Head of caudate nucleus (tissue), 42 donors: ENCODE results near the gene CXCR3.
"Not testable (repeated sequence)": the region's sequence is repeated elsewhere in the genome, so short reads cannot be mapped to it uniquely, and the experiment has no call there.

Experiments
- DNase-seq, 42 donors: peaks; one replicate each; pipeline versions ENCODE4 v3.0.0 to v3.0.0-alpha.2; 2020 to 2021; ENCODE audit warnings: mixed read lengths in 7 of 42
- intact Hi-C: fragments of 100-400 bp; cut with DNase I; formaldehyde crosslinking; loops from one replicate; pipeline ENCODE4 v1.15.0; 2022

CXCR3 gene

GRCh38 chrX:71578253-71579135 lies 39.8 kb downstream of the CXCR3 start, which contains the start of gene GCNA:
Gene GCNA (plus strand): TSS chrX:71578437. CDS start chrX:71580822, 2,385 bp downstream.
- DNase-seq, result no peak
- intact Hi-C loops, result no loop called here

- intact Hi-C loops, result no loop called here
- DNase-seq, result no peak
Observed at GRCh38 chrX:71577682-71578081, 40.6 kb downstream of the CXCR3 start.

- intact Hi-C loops, result no loop called here
Observed at GRCh38 chrX:71573590-71573989, 44.7 kb downstream of the CXCR3 start.

GRCh38 chrX:71571390-71571789 lies 46.9 kb downstream of the CXCR3 start:
- intact Hi-C loops, DNase-seq: not testable (repeated sequence)

More at GRCh38 chrX:71573590-71573989, 44.7 kb downstream of the CXCR3 start:
- no peak for DNase-seq
